Spleen (tissue), 7 donors: Measurements from ENCODE around the gene CARTPT.

ENCODE experiments used
- POLR2A ChIP-seq, 3 donors: fragments of 450-650 bp; IDR thresholded peaks; one replicate each; pipeline ENCODE4 v1.5.1; 2017; ENCODE audit warnings: antibody characterized with exemption in 3 of 3, mild to moderate bottlenecking in 1 of 3
- POLR2AphosphoS5 ChIP-seq, 3 donors: sonication (generic); formaldehyde crosslinking; IDR thresholded peaks; one replicate each; pipeline ENCODE4 v1.5.1; 2017; ENCODE audit warnings: antibody characterized with exemption in 3 of 3
- TF ChIP-seq, protein P1 (sequence below), 11 experiments: fragments of 200-600 bp in 7 of 11; fragments of 450-650 bp in 4 of 11; sonication (generic) in 4 of 11; IDR thresholded peaks in 8 of 11; conservative IDR thresholded peaks in 3 of 11; 1 replicate in 7 of 11; 2 replicates in 4 of 11; pipeline versions ENCODE4 v1.4.0 to v1.8.0; 2016 to 2021; ENCODE audit warnings: antibody characterized with exemption in 11 of 11, inconsistent platforms in 4 of 11, mild to moderate bottlenecking in 1 of 11
- donor health status: DM: no; HTN: no; CAD: no; lungs with moderate emphysema.
- donor health status: DM: no; HTN: no; CAD: no.
- donor health status: DM: no; HTN: no; CAD: no.

DNA sequence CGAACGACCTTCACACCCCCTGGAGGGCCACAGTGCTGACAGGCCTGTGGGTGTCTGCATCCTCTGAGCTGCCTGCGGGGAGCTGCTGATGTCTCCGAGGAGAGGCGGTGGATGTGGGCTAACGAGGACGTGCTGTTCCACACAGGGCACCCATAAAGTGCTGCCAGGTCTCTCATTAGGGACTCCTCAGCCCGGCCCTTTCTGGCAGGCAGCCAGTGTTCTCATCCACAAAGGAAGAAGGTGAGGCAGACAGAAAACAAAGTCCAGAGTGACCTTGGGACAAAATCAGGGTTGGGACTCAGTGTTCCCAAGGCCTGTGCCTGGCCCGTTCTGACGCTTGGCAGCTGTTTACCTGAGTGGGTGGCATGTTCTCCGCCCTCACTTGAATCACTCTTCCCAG is 29.3 kb downstream of the CARTPT start:
- TF ChIP-seq POLR2A (IDR thresholded peaks at IDR 0.05) (no peak), POLR2AphosphoS5 (IDR thresholded peaks at IDR 0.05) (no peak)
- TF ChIP-seq, protein P1, sequence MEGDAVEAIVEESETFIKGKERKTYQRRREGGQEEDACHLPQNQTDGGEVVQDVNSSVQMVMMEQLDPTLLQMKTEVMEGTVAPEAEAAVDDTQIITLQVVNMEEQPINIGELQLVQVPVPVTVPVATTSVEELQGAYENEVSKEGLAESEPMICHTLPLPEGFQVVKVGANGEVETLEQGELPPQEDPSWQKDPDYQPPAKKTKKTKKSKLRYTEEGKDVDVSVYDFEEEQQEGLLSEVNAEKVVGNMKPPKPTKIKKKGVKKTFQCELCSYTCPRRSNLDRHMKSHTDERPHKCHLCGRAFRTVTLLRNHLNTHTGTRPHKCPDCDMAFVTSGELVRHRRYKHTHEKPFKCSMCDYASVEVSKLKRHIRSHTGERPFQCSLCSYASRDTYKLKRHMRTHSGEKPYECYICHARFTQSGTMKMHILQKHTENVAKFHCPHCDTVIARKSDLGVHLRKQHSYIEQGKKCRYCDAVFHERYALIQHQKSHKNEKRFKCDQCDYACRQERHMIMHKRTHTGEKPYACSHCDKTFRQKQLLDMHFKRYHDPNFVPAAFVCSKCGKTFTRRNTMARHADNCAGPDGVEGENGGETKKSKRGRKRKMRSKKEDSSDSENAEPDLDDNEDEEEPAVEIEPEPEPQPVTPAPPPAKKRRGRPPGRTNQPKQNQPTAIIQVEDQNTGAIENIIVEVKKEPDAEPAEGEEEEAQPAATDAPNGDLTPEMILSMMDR (IDR thresholded peaks at IDR 0.05 in 8 of 11, conservative IDR thresholded peaks at IDR 0.05 in 3 of 11), result no peak
